Endothelial cell of umbilical vein (primary cell): ENCODE measurements around the gene TTN. TPM values are rescaled to one million over a fixed set of nuclear protein-coding genes. Genes with fewer than 3 reads are reported as not detected.

Experiments
- BruUV-seq: library from RNA; stranded (reverse); fragments of 400-500 nt; replicated peaks from 2 replicates; lab custom pipeline; 2021; lab: Mats Ljungman, UMichigan
- CTCF ChIA-PET: fragments of 300-600, 350-600 bp; sonication (Branson Sonifier 250); formaldehyde crosslinking; loops from one replicate; lab custom pipeline; 2021; ENCODE audit warnings: antibody characterized with exemption, inconsistent platforms; lab: Charles Lee
- POLR2A ChIA-PET: fragments of 300-600, 350-600 bp; sonication (Branson Sonifier 250); formaldehyde crosslinking; loops from one replicate; lab custom pipeline; 2021; ENCODE audit warnings: antibody characterized with exemption, inconsistent platforms; lab: Charles Lee
- DNase-seq: peaks from one replicate; pipeline ENCODE4 v3.0.0-alpha.2; 2011; ENCODE audit warnings: low read depth, low spot score
- FAIRE-seq: peaks from 2 replicates; lab custom pipeline; 2011; peaks lifted over from hg19 to GRCh38; lab: Jason Lieb, UNC
- H2AFZ ChIP-seq: 2 replicates; pipeline ENCODE4 v1.6.0; 2012; ENCODE audit warnings: low read depth, low read length, control low read depth, inconsistent platforms
- H3K27ac ChIP-seq: 2 replicates; pipeline ENCODE4 v1.5.1; 2011; ENCODE audit warnings: low read depth, mild to moderate bottlenecking, control low read depth, low read length, moderate library complexity; ENCODE audit not compliant: insufficient read depth
- H3K27me3 ChIP-seq, 2 experiments: 2 replicates each; pipeline versions ENCODE4 v1.6.0 to v1.6.1; 2011; ENCODE audit warnings: low read length in 2 of 2, mixed read lengths in 1 of 2; ENCODE audit not compliant: control insufficient read depth in 2 of 2, insufficient read depth in 2 of 2
- H3K36me3 ChIP-seq, 2 experiments: 2 replicates in 1 of 2; 3 replicates in 1 of 2; pipeline ENCODE4 v1.5.1; 2011; ENCODE audit warnings: low read length in 2 of 2, mild to moderate bottlenecking in 1 of 2, moderate library complexity in 1 of 2; ENCODE audit not compliant: control insufficient read depth in 2 of 2, insufficient read depth in 2 of 2; ENCODE audit errors: extremely low read depth in 1 of 2
- H3K4me1 ChIP-seq: 3 replicates; pipeline ENCODE4 v1.5.1; 2011; ENCODE audit warnings: mild to moderate bottlenecking, low read length; ENCODE audit not compliant: control insufficient read depth, insufficient read depth; ENCODE audit errors: extremely low read depth
- H3K4me2 ChIP-seq: 2 replicates; pipeline ENCODE4 v1.6.1; 2011; ENCODE audit warnings: low read length, control low read depth, mixed read lengths; ENCODE audit not compliant: insufficient read depth
- H3K4me3 ChIP-seq, 3 experiments: fragments of 200-600 bp in 1 of 3; sonication (generic), shearing (Covaris generic) in 1 of 3; replicated peaks in 1 of 3; 2 replicates each; pipeline ENCODE4 v1.5.1; 2011 to 2016; ENCODE audit warnings: control low read depth in 3 of 3, low read length in 3 of 3, mild to moderate bottlenecking in 2 of 3, inconsistent platforms in 1 of 3, low read depth in 1 of 3, moderate library complexity in 1 of 3; ENCODE audit not compliant: insufficient read depth in 1 of 3
- H3K79me2 ChIP-seq: 2 replicates; pipeline ENCODE4 v1.6.0; 2012; ENCODE audit warnings: low read length, inconsistent platforms; ENCODE audit not compliant: control insufficient read depth, insufficient read depth
- H3K9ac ChIP-seq: replicated peaks from 2 replicates; pipeline ENCODE3; 2011; ENCODE audit warnings: low read length, control low read depth; ENCODE audit not compliant: insufficient read depth; ENCODE audit errors: extremely low read depth
- H3K9me1 ChIP-seq: replicated peaks from 3 replicates; pipeline ENCODE4 v1.6.0; 2011; ENCODE audit warnings: mild to moderate bottlenecking, low read length; ENCODE audit not compliant: control insufficient read depth, insufficient read depth; ENCODE audit errors: extremely low read depth
- H3K9me3 ChIP-seq: replicated peaks from 2 replicates; pipeline ENCODE4 v1.5.1; 2012; ENCODE audit warnings: low read length, inconsistent platforms; ENCODE audit not compliant: control insufficient read depth, insufficient read depth
- H4K20me1 ChIP-seq: replicated peaks from 2 replicates; pipeline ENCODE3; 2011; ENCODE audit warnings: mild to moderate bottlenecking, low read length; ENCODE audit not compliant: control insufficient read depth, insufficient read depth; ENCODE audit errors: extremely low read depth
- EZH2 ChIP-seq: IDR thresholded peaks from 2 replicates; pipeline ENCODE4 v1.6.1; 2012; ENCODE audit warnings: borderline replicate concordance, low read depth, mild to moderate bottlenecking, moderate library complexity, low read length, inconsistent platforms; ENCODE audit not compliant: severe bottlenecking
- FOS ChIP-seq: IDR thresholded peaks from 2 replicates; pipeline ENCODE4 v1.6.1; 2011; ENCODE audit warnings: mild to moderate bottlenecking, low read length, moderate library complexity, borderline replicate concordance; ENCODE audit not compliant: insufficient read depth
- GATA2 ChIP-seq: IDR thresholded peaks from 2 replicates; pipeline ENCODE4 v1.7.0; 2011; ENCODE audit warnings: low read depth, mild to moderate bottlenecking, moderate library complexity, mixed read lengths, low read length; ENCODE audit not compliant: insufficient read length, insufficient read depth
- JUN ChIP-seq: IDR thresholded peaks from 2 replicates; pipeline ENCODE4 v1.6.1; 2011; ENCODE audit warnings: borderline replicate concordance, low read depth; ENCODE audit not compliant: insufficient read length, insufficient read depth
- MAX ChIP-seq: IDR thresholded peaks from 2 replicates; pipeline ENCODE4 v1.6.1; 2011; ENCODE audit not compliant: insufficient read depth, insufficient read length
- MYC ChIP-seq: IDR thresholded peaks from one replicate; pipeline ENCODE4 v1.6.1; 2011; ENCODE audit warnings: mild to moderate bottlenecking, low read depth, low read length
- POLR2A ChIP-seq: IDR thresholded peaks from 2 replicates; pipeline ENCODE4 v1.6.1; 2012; ENCODE audit warnings: low read depth, mild to moderate bottlenecking, control low read depth, low read length
- POLR2AphosphoS5 ChIP-seq: IDR thresholded peaks from 2 replicates; pipeline ENCODE4 v1.6.1; 2012; ENCODE audit warnings: low read depth, mild to moderate bottlenecking, control low read depth, low read length, moderate library complexity; ENCODE audit not compliant: insufficient read depth
- dilution Hi-C: fragments of 300-500 bp; cut with MboI; formaldehyde crosslinking; loops from one replicate; pipeline ENCODE4 v1.15.0; 2019; ENCODE audit warnings: low sequenced_read_pairs; ENCODE audit not compliant: extremely low pct_ligation_motif_present
- intact Hi-C: fragments of 100-400 bp; cut with micrococcal nuclease; formaldehyde crosslinking; loops from one replicate; pipeline ENCODE4 v1.10.0; 2022
- polyA plus RNA-seq, 4 experiments: library from polyadenylated mRNA; depleted of rRNA in 3 of 4; stranded (reverse) in 3 of 4; unstranded in 1 of 4; fragments of >200 nt; gene quantifications; 2 replicates each; pipeline versions ENCODE4 v1.2.1 to v1.2.3, GENCODE V29; 2011 to 2012; ENCODE audit warnings: missing spikeins in 1 of 4
- total RNA-seq: library from RNA; stranded (reverse); gene quantifications from 2 replicates; pipeline ENCODE4 v1.2.3, GENCODE V29; 2021
- TF ChIP-seq, protein P1 (sequence below), 2 donors: IDR thresholded peaks; 1 replicate in 1 of 2; 2 replicates in 1 of 2; pipeline ENCODE4 v1.5.1; 2011; ENCODE audit warnings: low read length in 2 of 2, mild to moderate bottlenecking in 2 of 2, moderate library complexity in 2 of 2, control low read depth in 1 of 2, inconsistent platforms in 1 of 2, low read depth in 1 of 2; ENCODE audit not compliant: insufficient read depth in 1 of 2; ENCODE audit errors: extremely low read depth in 1 of 2

TTN gene
- total and polyA plus RNA-seq, 2 donors (not counting 3 experiments of a cell fraction or from before 2014, with no cell fraction given): 0.11 to 0.49 TPM

- peaks cover 6% of the 10 kb centered on the region for H3K79me2 ChIP-seq
- no peak overlapping the region for H3K9ac ChIP-seq
- H3K4me1 ChIP-seq: no peaks in the 10 kb centered on the region
- H3K9me1 ChIP-seq: no peaks in the 10 kb centered on the region
- TF ChIP-seq POLR2A: no peak
- H4K20me1 ChIP-seq: no peaks in the 10 kb centered on the region
- no peak overlapping the region for H3K4me2 ChIP-seq
- no peak for FAIRE-seq
- ChIA-PET CTCF (no interaction called here), POLR2A (no interaction called here)
- no peak overlapping the region for H3K27ac ChIP-seq
- intact Hi-C loops (no loop called here), dilution Hi-C loops (no loop called here)
- peaks cover 0 to 4% of the 10 kb centered on the region in 2 experiments for H3K36me3 ChIP-seq
- no peak for DNase-seq
- no peak overlapping the region for H2AFZ ChIP-seq
- H3K9me3 ChIP-seq: no peaks in the 10 kb centered on the region
- BruUV-seq: no TSS peak
- H3K27me3 ChIP-seq: no peaks in the 10 kb centered on the region
- H3K4me3 ChIP-seq: no peak overlapping the region
These were observed 276.1 kb downstream of the TTN start for GRCh38 chr2:178531168-178531567.

DNA sequence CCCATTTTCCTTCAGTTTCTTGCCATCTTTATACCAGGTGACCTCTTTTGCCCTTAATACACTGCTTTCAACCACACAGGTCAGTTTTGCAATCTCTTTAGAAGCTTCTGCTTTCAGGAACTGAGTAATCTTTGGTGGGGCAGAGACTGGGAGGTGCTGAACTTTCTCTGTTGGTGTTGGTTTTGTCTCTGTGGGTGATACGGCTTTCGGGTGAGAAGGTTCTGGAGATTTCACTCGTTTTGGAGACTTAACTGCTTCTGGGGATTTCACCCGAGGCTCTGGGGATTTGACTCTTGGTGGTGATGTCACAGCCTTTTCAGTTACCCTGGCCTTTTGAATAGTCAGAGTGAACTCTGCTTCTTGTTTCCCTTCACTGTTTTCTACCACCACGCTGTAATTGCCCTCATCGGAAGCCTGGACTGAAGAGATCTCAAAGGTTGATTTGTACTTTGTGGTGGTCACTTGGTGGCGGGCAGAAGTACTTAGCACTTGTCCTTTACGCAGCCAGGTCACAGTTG, 276.5 kb downstream of the TTN start:
- Histone ChIP-seq H3K9ac (no peak overlapping the region), H3K9me3 (no peaks in the 10 kb centered on the region), H3K27me3 (no peaks in the 10 kb centered on the region), H4K20me1 (no peaks in the 10 kb centered on the region), H2AFZ (no peak overlapping the region), H3K36me3 (peaks cover 0 to 4% of the 10 kb centered on the region in 2 experiments), H3K79me2 (peaks cover 8% of the 10 kb centered on the region), H3K4me1 (no peaks in the 10 kb centered on the region), H3K9me1 (no peaks in the 10 kb centered on the region), H3K4me3 (no peak overlapping the region), H3K27ac (no peak overlapping the region), H3K4me2 (no peak overlapping the region)
- FAIRE-seq (no peak), DNase-seq (no peak)
- TF ChIP-seq MYC (no peak), MAX (no peak), JUN (no peak), POLR2AphosphoS5 (no peak), FOS (no peak), POLR2A (no peak), GATA2 (no peak), EZH2 (no peak)
- TF ChIP-seq, protein P1, sequence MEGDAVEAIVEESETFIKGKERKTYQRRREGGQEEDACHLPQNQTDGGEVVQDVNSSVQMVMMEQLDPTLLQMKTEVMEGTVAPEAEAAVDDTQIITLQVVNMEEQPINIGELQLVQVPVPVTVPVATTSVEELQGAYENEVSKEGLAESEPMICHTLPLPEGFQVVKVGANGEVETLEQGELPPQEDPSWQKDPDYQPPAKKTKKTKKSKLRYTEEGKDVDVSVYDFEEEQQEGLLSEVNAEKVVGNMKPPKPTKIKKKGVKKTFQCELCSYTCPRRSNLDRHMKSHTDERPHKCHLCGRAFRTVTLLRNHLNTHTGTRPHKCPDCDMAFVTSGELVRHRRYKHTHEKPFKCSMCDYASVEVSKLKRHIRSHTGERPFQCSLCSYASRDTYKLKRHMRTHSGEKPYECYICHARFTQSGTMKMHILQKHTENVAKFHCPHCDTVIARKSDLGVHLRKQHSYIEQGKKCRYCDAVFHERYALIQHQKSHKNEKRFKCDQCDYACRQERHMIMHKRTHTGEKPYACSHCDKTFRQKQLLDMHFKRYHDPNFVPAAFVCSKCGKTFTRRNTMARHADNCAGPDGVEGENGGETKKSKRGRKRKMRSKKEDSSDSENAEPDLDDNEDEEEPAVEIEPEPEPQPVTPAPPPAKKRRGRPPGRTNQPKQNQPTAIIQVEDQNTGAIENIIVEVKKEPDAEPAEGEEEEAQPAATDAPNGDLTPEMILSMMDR (IDR thresholded peaks at IDR 0.05; ENCODE audit: extremely low read depth in 1 of 2, insufficient read depth in 1 of 2, low read depth in 1 of 2, low read length in 2 of 2): no peak
- dilution Hi-C loops (no loop called here), intact Hi-C loops (no loop called here)
- BruUV-seq: no TSS peak
- CTCF ChIA-PET: no interaction called here
- POLR2A ChIA-PET: no interaction called here
